GM18867 (cell line): ENCODE results near the gene POLE.

ENCODE experiments used
- ATAC-seq: cut with Tn5 transposase; IDR thresholded peaks from one replicate; pipeline ENCODE4 v1.9.1; 2021; ENCODE audit warnings: mild to moderate bottlenecking, moderate library complexity; ENCODE audit not compliant: unreplicated experiment

Gene POLE

DNA sequence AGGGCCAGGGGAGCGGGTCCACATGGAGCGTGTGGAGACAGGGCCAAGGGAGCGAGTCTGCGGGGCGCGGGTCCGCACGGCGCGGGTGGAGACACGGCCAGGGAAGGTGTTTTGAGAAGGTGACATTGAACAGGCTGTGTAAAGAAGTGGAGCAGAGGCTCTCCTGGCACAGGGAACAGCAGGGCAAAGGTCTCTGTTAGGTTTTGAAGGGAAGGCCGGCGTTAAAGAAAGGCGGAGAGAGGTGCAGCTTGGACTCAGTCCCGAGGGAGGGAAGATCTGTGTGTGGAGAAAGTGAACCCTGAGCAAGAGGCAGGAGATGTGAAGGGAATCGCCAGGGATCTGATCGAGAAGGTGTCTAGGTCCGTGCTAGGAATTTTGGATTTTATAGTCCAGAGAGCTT is 2.1 kb upstream of the POLE start:
- ATAC-seq = no peak

DNA sequence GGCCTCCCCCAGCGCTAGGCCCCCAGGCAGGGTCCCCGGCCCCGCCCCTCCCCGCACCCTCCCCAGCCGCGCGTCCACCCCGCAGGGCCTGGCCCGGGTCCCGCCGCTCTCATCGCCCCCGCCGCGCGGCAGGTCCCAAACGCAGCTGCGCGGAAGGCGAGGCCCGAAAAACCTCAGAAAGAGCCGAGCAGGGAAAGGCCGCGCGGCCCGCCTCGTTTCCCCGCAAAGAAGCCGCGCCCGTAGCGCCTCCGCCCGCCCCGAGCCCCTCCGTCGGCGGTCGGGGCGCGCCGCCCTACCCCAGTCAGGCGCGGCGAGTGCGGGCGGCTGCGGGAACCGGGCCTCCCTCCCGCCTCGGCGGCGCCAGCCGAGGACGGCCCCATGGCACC is 324 bp downstream of the POLE start:
- peak; percentile 20 for ATAC-seq

DNA sequence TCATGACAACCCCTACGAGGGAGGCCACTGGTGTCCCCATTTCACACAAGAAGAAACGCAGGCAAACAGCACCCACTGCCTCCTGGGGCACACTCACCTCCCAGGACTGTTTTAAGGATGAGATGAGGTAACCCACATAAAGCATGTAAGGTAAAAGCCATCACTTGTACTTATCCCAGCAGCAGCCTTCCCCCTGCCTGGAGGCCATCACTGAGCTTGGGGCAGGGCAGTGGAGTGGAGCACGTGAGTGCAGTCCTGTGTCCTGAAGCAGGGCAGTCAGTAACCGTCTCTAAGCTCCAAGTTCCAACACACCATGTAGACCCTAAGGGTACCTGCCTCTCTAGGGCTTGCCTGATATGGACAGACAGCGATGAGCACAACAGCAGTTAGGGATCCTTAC is 1.7 kb downstream of the POLE start:
- no peak for ATAC-seq

DNA sequence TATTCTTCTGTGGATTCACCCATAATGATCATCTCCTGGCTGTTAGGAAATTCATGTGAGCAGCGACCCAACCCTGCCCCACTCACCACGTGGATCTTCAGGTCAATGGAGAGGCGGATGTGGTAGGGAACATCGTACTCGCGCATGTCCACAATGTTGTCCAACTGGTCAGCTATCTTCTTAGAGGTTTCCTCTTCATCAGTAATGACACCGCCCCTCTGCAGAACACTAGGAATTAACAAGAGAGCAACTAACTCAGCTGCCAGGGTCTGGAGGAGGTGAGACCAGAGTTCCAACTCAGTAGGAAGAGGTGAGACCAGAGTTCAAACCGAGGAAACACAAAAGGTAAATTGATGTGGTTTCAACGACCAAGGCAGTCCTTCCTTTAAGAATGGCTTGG is 9.7 kb downstream of the POLE start:
- no peak for ATAC-seq

DNA sequence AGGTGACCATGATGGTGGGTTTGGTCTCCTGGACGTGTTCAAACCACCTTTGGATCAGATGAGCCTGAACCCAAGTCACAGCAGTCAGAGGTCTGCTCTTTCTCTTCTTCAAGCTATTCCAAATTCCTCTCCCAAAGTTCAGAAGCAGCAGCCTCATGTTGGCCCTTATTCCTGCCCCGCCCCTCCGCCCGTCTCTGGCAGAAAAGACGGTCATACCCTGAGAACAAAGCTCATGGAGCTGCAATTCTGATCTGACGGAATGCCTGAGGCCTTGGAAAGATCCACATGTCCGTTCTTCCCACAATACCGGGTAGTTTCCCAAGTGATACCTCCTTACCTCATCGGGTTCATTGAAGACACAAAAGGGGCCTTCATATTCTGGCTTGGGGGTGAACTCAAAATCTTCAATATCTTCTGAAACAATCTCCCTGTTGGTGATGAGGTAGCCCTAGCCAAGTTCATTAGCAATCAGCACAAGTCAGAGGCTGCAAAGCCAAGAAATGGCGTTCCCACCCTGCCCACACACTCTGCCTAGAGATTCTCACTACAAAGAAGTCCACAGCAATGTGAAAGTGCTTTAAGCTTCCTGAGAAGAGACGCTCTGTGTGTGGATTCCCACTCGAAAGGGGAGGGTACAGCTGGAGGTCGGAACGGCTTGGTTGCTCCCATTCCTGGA is 11.2 kb downstream of the POLE start:
- ATAC-seq = no peak

DNA sequence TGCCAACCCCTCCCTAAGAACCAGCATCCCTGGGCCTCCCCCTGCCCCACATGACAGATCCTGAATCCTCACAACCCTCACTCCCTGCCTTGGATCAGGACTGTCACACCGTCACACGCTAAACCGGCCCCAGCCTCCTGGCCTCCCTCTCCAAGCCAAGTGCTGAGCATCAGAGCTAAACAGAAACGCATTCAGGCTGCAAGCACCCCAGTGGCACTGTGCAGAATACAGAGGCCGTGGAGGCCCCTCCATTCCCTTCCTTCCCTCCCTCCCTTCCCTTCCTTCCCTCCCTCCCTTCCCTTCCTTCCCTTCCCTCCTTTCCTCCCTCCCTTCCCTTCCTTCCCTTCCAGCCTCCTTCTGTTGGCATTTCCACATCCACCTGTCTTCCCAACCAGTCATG is 12.6 kb downstream of the POLE start:
- no peak for ATAC-seq

DNA sequence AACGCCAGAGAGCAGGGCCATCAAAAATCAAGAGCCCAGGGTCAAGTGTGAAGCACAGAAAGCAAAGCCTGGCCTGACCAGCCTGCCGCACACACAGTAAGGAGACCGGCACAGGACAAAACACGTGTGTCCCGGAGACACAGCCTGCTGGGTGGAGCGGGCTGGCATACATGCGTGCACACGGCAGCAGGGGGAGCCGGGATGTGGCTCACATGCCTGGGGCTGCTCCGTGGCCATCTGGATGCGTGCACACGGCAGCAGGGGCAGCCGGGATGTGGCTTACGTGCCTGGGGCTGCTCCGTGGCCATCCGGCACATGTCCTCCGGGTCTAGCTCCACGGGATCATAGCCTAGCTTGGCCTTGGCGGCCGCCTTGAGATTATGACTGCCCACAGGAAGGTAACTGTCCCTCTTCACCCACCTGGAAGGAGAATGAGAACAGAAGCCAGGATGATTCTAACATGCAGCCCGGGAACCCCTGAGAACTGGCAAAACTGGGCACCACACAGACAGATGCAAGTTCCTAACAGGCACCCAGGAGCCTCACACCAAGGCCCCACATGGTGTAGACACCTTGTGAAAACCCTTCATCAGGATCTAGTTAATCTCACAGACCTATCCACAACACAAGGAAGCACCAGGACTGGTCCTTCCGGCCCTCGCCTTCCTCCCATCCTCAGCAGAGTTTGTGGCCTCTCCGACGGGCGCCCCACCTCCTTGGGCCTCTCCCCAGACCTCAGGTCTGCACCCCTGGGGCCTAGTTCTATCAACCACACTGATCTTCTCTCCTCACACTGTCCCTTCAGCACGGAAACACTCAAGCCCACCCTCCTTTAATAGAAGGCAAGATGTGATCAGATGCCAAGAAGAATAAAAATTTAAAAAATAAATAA is 13.6 kb downstream of the POLE start:
- ATAC-seq = no peak

DNA sequence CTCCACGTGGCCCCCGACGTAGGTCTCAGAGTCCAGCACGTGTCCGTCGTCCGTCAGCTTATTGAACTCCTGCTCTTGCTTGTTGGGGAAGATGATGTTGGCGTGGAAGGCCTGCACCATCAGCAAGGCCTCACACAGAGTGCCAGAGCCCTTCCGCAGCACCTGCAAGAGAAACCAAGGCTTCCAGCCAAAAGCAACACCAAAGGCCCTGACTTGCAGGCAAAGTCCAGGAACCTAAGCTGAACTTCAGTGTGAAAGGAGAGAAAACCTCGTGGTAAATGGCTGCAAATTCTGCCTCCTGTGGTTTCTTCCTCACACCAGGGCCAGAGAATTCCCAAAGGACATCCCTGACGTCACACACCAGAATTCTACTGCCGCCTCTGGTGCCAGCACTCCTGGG is 14.5 kb downstream of the POLE start:
- no peak for ATAC-seq

DNA sequence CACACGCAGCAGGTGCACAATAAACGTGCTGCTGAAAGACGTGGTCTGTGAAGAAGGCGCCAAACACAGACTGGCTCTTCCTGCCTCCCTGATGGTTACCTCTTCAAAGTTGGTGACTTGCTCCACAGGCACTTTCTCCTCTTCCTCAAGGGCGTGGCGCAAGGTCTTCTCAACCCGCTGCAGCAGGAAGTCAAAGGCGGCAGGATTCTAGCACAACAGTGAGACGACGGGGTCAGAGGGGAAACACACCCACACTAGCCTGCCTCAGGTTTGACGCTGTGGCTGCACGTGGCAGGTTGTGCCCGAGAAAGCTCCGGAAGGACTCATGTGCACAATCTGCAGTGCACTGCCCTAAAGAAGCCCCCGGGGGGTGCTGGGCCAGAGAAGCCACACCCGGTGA is 15.0 kb downstream of the POLE start:
- no peak for ATAC-seq

DNA sequence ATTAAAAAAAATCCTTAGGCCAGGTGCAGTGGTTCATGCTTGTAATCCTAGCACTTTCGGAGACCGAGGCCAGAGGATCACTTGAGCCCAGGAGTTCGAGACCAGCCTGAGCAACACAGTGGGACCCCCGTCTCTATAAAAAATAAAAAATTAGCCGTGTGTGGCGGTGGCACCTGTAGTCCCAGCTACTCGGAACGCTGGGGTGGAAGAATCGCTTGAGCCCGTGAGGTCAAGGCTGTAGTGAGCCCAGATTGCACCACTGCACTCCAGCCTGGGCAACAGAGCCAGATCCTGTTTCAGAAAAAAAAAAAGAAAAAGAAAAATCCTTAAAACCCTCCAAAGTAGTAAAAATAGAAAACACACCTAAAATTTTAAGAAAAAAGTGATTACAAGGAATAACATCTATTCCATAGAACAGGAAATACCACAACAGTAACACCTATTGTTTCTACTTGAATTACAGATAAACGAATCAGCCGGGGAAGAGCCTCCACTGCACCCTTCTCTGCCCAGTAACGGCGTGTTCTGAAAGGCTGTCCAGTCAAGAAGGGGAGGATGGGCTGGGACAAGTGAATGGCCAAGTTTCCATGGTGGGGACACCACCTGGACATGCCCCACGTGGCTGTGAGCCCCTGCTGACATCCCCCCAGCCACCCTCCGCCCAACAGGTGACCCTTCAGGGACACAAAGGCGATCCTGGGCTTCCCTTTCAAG is 17.8 kb downstream of the POLE start:
- no peak for ATAC-seq

DNA sequence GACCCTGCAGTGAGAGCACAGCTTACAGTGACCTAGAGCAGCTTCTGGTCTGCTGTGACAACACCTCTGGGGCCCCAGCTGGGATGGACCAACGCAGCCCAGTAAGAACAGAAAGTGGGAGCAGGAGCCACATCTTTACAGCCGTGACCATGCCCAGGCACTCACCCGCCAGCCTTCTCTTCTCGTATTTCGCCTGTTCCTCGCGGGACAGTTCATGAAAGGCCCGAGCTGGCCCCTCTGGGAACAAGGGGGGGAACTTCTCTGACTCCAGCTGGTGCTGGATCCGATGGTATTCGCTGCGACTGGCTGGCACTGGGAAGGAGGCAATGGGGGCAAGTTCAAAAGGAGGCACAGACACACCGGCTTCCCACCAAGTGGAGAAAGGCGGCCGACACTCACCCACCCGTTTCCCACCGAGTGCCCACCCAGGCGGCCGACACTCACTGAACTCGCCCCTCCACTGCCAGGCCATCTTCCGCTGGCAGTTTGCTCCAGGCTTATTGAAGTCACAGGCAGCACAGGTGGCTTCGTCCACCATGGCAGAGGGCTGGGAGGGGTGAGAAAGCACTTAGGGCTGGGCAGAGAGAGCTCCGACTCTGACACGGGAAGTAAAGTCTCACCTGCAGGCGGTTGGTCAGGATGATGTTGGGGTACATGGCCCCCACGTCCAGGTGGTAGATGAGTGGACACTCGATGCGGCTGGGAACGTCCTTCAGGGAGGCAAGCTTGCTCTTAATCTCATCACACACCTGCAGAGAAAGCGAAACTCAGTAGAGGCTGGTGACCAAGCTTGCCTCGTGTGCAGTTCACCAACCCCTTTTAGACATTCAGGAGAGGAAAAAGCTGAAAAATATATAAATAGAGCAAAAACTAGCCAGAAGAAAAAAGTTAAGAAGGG is 18.7 kb downstream of the POLE start:
- ATAC-seq = no peak

DNA sequence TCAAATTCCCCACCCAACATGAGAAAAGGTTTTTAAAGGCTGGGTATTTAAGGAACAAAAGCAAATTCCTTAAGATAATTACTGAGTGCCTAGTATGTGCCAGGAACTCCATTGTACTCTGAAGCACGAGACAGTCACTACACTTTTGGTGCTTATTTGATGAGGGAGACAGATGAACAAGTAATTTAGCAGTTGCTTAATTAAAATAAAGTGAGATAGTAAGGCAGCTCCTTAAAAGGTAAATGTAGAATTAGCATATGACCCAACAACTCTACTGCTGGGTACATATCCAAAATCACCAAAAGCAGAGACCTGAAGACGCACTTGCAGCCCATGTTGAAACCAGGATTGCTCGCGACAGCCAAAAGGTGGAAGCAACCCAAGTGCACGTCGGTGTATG is 21.3 kb downstream of the POLE start:
- ATAC-seq = no peak

DNA sequence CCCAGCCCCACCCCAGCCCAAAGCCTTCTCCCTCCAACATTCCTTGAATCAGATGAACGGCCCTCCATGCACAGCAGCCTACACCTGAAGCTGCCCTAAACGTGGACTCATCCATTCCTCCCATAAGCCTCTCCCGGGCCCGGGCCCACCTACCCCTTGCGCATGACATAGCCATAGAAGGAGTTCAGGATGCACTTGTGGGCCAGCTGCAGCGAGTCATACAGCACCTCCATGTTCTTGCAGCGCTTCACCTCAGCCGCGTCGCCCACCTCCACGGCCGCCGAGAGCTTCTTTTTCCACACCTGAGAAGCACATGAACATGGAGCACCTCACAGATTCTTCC is 22.0 kb downstream of the POLE start:
- no peak for ATAC-seq

DNA sequence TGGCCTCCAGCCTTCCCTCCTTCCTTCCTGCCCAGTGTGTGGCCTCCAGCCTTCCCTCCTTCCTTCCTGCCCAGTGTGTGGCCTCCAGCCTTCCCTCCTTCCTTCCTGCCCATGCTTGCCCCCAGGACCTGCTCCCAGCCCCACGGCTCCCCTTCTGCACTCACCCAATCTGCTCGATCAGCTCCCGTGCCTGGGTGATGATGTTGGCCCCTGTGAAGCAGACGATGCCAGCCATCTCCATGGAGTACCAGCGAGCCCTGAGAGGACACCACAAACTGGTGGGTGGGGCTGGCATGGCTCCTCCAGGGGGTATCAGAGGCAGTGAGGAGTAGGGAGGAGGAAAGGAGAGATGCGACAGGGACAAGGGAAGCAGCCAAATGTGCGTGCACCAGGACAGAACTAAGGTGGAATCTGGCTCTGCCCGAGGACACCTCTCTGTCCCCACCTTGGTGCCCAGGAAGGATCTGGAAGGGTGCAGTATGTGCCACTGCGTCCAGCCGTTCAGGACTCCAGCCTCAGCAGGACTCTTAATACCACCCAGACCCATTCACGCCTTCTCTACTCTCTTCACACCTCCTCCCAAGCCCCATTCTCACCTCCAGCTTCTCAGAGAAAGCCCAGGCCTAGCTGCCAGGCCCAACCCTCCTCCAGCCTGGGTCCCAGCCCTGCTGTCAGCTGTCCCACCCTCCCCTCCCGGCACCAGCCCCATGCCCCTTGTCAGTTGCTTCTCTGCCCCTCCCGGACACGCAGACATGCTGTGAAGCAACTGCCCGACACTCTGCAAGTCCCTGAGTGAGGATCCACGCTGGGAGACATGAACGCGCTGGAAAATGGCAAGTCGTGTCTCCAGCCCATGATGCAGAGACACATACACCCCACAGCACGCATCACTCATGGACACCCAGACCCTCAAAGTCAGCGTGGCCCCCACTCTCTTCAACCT is 22.7 kb downstream of the POLE start:
- no peak for ATAC-seq

DNA sequence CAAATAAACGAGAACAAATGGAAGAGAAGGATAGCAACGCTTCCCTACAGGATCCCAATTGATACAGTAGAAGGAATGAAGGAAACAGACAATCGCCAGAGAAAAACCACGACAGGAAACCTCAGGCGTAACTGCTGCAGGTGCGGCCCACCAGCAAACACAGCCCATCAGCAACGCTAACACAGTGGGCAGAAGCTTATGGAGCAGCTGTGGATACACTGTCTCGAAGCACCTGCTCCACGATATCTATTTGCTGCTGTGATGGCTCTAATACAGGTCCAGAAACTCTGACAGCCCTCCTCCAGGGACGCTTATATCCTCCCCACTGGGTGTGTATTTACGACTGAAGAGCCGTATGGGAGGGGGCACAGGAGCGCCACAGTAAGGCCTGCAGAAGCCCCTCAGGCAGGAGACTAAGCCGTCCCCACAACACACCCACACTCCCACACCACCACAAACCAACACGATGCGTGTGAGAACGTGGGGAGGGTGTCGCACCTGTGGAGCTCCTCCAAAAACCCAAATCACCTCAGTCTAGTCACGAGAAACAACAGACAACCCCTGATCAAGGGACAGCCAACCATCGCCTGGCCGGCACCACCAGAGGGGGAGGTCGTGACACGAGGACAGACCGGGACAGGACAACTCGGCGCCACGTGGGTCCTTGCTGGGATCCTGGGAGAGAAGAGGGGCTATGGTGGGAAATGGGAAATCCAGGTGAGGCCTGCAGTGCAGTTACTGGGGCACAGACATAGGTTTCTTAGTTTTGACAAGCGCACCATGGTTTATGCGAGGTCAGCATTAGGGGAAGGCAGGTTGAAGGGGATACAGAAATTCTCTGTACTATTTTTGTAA is 24.0 kb downstream of the POLE start:
- no peak for ATAC-seq

DNA sequence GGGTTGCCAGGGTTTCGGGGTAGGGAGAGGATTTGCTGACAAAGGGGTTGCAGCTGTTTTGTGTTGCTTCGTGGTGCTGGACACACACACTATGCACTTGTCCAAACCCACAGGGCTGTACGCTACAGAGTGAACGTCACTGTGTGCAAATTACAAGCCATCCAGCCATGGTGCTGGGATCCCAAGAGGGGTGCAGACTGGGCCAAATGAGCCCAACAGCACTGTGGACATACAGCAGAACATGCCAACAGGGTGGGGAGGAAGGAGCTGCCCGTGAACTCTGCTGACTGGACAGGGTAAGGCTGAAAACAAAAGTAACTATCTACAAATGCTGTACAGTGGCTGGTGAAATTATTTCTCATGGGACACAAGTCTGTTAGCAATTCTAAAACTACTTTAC is 25.2 kb downstream of the POLE start:
- ATAC-seq = no peak

DNA sequence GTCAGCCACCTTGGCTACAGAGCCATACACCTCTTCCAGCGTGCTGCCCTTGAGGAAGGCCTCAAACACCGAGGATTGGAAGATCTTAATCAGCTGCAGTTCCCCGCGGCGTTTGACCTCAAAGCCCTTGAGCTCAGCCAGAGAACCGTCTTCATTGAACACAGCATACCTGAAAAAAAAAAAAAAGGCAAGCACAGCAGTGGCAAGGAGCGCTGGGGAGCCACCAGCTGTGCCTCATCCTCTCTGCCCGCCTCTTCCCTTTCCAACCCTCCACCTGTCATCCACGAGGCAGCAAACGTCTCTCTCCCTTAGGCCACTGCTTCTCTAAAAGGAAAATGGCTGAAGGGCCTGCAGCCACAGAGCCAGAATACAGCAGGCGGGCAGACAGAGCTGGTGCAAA is 26.1 kb downstream of the POLE start:
- no peak for ATAC-seq

DNA sequence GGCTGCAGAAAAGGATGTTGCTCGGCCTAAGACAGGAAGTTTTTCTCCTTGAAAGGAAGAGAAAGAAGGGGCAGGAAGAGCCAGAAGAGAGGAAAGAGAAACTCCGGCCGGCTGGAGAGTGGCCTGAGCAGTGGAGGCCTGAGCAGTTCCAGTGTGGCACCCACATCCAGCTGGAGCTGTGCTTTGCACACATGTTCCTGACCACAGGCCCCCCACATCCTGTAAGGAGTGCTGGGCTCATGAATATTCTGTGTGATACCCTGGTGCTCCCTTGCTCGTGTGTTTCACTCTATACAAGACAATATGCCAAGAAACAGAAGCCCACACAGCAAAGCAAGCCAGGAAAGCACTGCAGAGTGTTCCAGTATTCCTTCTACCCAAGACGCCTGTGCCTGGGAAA is 27.1 kb downstream of the POLE start:
- ATAC-seq = no peak

DNA sequence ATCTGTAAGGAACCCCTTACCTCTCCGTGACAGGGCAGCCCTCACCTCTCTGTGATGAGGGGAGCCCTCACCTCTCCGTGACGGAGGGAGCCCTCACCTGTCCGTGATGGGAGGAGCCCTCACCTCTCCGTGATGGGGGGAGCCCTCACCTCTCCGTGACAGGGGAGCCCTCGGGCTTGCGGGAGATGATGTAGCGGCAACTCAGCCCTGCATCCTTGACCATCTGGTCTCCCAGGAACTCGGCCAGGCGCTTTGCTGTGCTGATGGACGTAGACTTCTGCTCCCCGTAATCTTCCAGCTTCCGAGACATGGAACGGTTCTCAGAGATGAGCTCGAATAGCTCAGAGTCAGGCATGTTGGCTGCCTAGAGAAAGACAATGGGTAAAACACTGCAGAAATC is 28.0 kb downstream of the POLE start:
- ATAC-seq = no peak
